Esophagus squamous epithelium (tissue), 5 donors: ENCODE data around the gene MYO16. TPM values are rescaled to one million over a fixed set of nuclear protein-coding genes. Genes with fewer than 3 reads are reported as not detected.

Source experiments
- DNase-seq: peaks from one replicate; lab custom pipeline; 2025; lab: John Stamatoyannopoulos, UW
- H3K27ac ChIP-seq, 4 donors: fragments of 200-600 bp; sonication (generic); one replicate each; pipeline ENCODE4 v1.5.1; 2016 to 2019; ENCODE audit warnings: mild to moderate bottlenecking in 1 of 4
- H3K27me3 ChIP-seq, 4 donors: fragments of 200-600 bp; sonication (generic); 1 replicate in 3 of 4; 2 replicates in 1 of 4; pipeline versions ENCODE4 v1.5.1 to v1.6.0; 2017 to 2021; ENCODE audit warnings: antibody characterized with exemption in 1 of 4
- H3K36me3 ChIP-seq, 3 donors: fragments of 200-600 bp; sonication (generic); one replicate each; pipeline ENCODE4 v1.5.1; 2016 to 2019
- H3K4me1 ChIP-seq, 3 donors: fragments of 200-600 bp; sonication (generic); one replicate each; pipeline ENCODE4 v1.5.1; 2017 to 2019
- H3K4me3 ChIP-seq, 4 donors: fragments of 200-600 bp; sonication (generic); 1 replicate in 3 of 4; 2 replicates in 1 of 4; pipeline ENCODE4 v1.5.1; 2016 to 2019; ENCODE audit warnings: mild to moderate bottlenecking in 2 of 4, moderate library complexity in 1 of 4
- H3K9me3 ChIP-seq, 3 donors: fragments of 200-600 bp; sonication (generic); one replicate each; pipeline ENCODE4 v1.5.1; 2016 to 2019
- CTCF ChIP-seq, 6 experiments: fragments of 450-650 bp in 4 of 6; fragments of 200-600 bp in 2 of 6; sonication (generic) in 2 of 6; IDR thresholded peaks; one replicate each; pipeline ENCODE4 v1.5.1; 2016 to 2019; ENCODE audit warnings: antibody characterized with exemption in 6 of 6, mild to moderate bottlenecking in 4 of 6, moderate library complexity in 4 of 6
- POLR2A ChIP-seq, 4 donors: fragments of 450-650 bp; IDR thresholded peaks; one replicate each; pipeline ENCODE4 v1.6.1; 2017; ENCODE audit warnings: antibody characterized with exemption in 4 of 4, mild to moderate bottlenecking in 4 of 4, moderate library complexity in 3 of 4
- WGBS, 2 donors: methylation state at CpG; one replicate each; pipeline ENCODE4 v1.1.5; 2018; 5-methylcytosine and 5-hydroxymethylcytosine counted together
- intact Hi-C: fragments of 100-400 bp; cut with DNase I; formaldehyde crosslinking; loops from one replicate; pipeline ENCODE4 v1.15.0; 2022
- total RNA-seq, 4 donors: library from RNA; depleted of rRNA; stranded (reverse); fragments of >200 nt; gene quantifications; one replicate each; pipeline ENCODE4 v1.1.0, GENCODE V29; 2016
- donor health status: DM: yes; HTN: yes; CAD: no.

Gene MYO16
- total RNA-seq, 4 donors from 2014 or later = 0.09 to 2.1 TPM; not detected in 2

DNA sequence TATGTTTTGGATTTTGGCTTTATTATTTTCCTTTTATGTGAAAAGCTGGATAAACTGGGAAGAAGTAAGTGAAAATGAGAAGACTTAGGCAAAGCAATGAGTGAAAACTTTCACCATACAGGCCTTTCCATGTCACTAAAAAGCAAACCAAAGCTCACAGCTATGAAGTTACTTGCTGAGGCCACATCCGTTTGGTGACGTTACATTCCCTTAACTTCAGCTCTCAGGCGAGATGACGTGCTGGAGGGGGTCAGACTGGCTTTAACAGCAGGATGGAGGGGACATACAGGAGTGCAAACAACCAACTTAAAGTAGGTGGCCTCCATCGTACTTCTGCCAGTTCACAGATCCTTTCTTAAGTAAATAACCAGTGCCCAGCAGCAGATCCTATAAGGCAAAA, 522.3 kb downstream of the MYO16 start:
- Histone ChIP-seq H3K27ac (peak overlapping the region in 3 of 4 donors; percentile 35 to 40 (median 38)), H3K9me3 (no peaks in the 10 kb centered on the region), H3K36me3 (no peaks in the 10 kb centered on the region), H3K4me1 (peaks cover 6 to 62% (median 25%) of the 10 kb centered on the region in 3 donors), H3K4me3 (no peak overlapping the region), H3K27me3 (no peaks in the 10 kb centered on the region)
- no peak for DNase-seq
- intact Hi-C loops = no loop called here
- WGBS, 2 donors = 52 to 64% methylated on average over 5 of the region's 5 CpGs
- TF ChIP-seq CTCF (IDR thresholded peaks at IDR 0.05) (no peak), POLR2A (IDR thresholded peaks at IDR 0.05) (no peak)

DNA sequence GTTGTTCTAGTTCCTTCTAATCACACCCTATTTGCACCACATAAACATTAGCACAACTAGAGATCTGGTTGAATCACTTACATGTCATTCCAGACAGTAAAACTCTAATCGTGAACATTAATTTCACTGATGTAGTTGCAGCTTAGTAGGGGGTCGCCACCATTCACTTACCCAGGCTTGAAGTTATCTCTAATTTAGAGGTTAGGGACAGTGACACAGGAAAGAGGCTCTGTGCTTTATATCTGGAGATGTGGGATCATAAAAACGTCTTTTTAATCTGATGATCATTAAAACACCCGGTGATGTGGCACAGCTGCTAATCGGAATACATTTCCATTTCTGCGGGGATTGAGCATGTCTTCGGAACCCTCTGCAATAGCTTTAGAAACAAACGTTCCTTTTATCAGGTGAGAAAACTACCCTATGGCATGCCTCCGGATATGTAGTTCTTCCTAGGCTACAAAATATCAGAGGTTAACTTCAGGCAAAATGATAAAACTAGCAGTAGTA, 523.0 kb downstream of the MYO16 start:
- H3K4me1 ChIP-seq = peaks cover 6 to 67% (median 29%) of the 10 kb centered on the region in 3 donors
- no peak for DNase-seq
- TF ChIP-seq POLR2A (IDR thresholded peaks at IDR 0.05) = no peak
- no peak for TF ChIP-seq CTCF (IDR thresholded peaks at IDR 0.05)
- intact Hi-C loops = no loop called here
- no peaks in the 10 kb centered on the region for H3K27me3 ChIP-seq
- no peaks in the 10 kb centered on the region for H3K9me3 ChIP-seq
- WGBS, 2 donors = 80 to 83% methylated on average over 9 of the region's 9 CpGs
- no peaks in the 10 kb centered on the region for H3K36me3 ChIP-seq
- H3K27ac ChIP-seq = peak overlapping the region in 1 of 4 donors; percentile 40
- no peak overlapping the region for H3K4me3 ChIP-seq

GRCh38 chr13:109152941-109153340, 523.5 kb downstream of the MYO16 start:
- Histone ChIP-seq H3K4me1 (peaks cover 6 to 63% (median 29%) of the 10 kb centered on the region in 3 donors), H3K36me3 (no peaks in the 10 kb centered on the region), H3K27ac (no peak overlapping the region), H3K27me3 (no peaks in the 10 kb centered on the region), H3K4me3 (no peak overlapping the region), H3K9me3 (no peaks in the 10 kb centered on the region)
- no peak for TF ChIP-seq CTCF (IDR thresholded peaks at IDR 0.05)
- no peak for TF ChIP-seq POLR2A (IDR thresholded peaks at IDR 0.05)
- no peak for DNase-seq
- intact Hi-C loops = no loop called here
- WGBS, 2 donors = 89 to 91% methylated on average over 10 of the region's 10 CpGs

DNA sequence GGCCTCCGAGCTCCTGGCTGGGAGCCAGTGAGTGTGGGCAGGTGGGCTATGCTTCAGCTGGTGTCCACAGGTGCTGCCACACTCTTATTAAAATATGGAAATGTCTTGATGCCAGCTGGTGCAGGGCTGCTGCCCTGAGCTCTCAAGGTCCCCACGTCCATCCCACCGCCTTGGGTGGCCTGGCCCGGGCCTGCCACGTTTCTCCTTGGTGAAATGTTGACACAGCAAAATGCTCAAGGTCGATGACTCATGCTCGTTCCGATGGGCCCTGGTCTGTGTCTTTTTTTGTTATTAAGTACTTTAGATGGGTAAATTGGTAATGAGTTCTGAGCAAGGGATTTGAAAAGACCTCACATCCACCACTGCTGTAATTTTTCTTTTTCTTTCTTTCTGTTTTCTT, 524.7 kb downstream of the MYO16 start:
- peaks cover 0 to 52% (median 26%) of the 10 kb centered on the region in 3 donors for H3K4me1 ChIP-seq
- intact Hi-C loops = no loop called here
- WGBS, 2 donors = 27 to 49% methylated on average over 7 to 8 of the region's 8 CpGs
- H3K9me3 ChIP-seq = no peaks in the 10 kb centered on the region
- H3K4me3 ChIP-seq = no peak overlapping the region
- TF ChIP-seq CTCF (IDR thresholded peaks at IDR 0.05) = no peak
- TF ChIP-seq POLR2A (IDR thresholded peaks at IDR 0.05) = no peak
- no peaks in the 10 kb centered on the region for H3K36me3 ChIP-seq
- no peaks in the 10 kb centered on the region for H3K27me3 ChIP-seq
- H3K27ac ChIP-seq = peak overlapping the region in 2 of 4 donors; percentile 22 to 25
- no peak for DNase-seq

DNA sequence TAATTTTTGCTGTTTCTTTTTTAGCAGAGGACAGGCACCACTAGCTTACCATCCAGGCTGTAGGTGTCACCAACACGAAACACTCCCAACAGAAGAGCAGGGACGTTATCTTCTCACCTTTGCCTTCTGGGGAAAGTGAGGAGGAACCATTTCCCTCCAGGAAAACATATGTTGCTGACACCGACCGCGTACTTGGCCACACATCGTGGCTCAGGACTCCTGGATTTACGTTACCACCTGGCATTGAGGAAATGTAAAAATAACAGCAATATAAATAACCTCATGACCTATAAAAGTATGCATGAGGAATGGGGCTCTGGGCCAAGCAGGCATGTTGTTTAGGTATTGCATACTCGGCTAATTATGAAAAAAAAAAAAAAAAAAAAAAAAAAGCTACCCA, 525.1 kb downstream of the MYO16 start:
- H3K9me3 ChIP-seq = no peaks in the 10 kb centered on the region
- WGBS, 2 donors = 16 to 25% methylated on average over 3 to 8 of the region's 8 CpGs
- intact Hi-C loops = no loop called here
- TF ChIP-seq CTCF (IDR thresholded peaks at IDR 0.05) = no peak
- TF ChIP-seq POLR2A (IDR thresholded peaks at IDR 0.05) = no peak
- H3K36me3 ChIP-seq = no peaks in the 10 kb centered on the region
- no peak for DNase-seq
- H3K27ac ChIP-seq = peak overlapping the region in 2 of 4 donors; percentile 22 to 25
- no peak overlapping the region for H3K4me3 ChIP-seq
- H3K27me3 ChIP-seq = no peaks in the 10 kb centered on the region
- H3K4me1 ChIP-seq = peaks cover 0 to 52% (median 26%) of the 10 kb centered on the region in 3 donors
